Coronary artery (tissue), 2 donors: ENCODE data around the gene REEP6.
"Not testable (repeated sequence)": the region's sequence is repeated elsewhere in the genome, so short reads cannot be mapped to it uniquely, and the experiment has no call there.

Experiments
- DNase-seq: peaks from one replicate; pipeline ENCODE4 v3.0.0-alpha.2; 2017; ENCODE audit warnings: low spot score
- H3K27ac ChIP-seq, 2 donors: fragments of 200-600 bp; sonication (generic); one replicate each; pipeline ENCODE4 v1.5.1; 2016 to 2019
- H3K4me3 ChIP-seq: fragments of 200-600 bp; sonication (generic); 2 replicates; pipeline ENCODE4 v1.5.1; 2016; ENCODE audit warnings: mild to moderate bottlenecking, moderate library complexity
- TF ChIP-seq, protein P1 (sequence below): fragments of 200-600 bp; sonication (generic); IDR thresholded peaks from one replicate; pipeline ENCODE4 v1.5.1; 2019; ENCODE audit warnings: antibody characterized with exemption

Gene REEP6

DNA sequence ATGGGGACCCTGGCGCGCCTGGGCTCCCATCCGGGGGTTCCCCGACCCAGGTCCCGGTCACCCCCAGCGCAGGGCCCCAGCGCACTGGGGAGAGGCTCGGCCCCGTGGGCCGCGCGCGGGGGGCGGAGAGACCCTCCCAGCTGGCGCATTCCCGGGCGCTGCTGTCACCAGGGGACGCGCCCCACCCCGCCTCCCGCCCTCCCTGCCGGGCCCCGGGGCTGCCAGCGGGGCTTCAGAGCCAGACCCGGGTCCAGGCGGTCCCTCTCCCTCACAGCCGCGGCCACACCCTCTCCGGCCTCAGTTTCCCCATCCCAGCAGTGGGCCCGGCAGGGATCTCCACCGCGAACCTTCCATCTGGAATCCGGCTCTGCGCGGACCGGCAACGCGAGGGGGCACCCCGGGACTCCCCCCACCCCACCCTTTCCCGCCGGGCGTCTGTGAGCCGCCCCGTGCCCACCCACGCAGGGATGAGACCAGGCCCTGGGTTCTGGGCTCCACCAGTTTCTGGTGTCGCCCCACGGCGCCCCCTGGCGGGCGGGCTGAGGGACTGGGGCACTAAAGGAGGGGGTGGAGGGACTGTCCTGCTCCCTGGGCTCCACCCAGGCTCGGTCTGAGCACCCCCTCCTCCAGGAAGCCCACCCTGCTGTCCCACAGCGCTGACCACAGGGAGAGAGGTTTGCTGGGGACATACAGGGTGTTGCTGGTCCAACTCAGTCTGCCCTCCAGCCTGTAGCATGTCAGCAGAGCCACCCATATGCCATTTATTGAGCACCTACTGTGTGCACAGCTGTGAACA lies 22.7 kb downstream of the REEP6 start:
- peak overlapping the region; percentile 81 for H3K4me3 ChIP-seq
- peak overlapping the region; percentile 30 to 86 for H3K27ac ChIP-seq
- TF ChIP-seq, protein P1, sequence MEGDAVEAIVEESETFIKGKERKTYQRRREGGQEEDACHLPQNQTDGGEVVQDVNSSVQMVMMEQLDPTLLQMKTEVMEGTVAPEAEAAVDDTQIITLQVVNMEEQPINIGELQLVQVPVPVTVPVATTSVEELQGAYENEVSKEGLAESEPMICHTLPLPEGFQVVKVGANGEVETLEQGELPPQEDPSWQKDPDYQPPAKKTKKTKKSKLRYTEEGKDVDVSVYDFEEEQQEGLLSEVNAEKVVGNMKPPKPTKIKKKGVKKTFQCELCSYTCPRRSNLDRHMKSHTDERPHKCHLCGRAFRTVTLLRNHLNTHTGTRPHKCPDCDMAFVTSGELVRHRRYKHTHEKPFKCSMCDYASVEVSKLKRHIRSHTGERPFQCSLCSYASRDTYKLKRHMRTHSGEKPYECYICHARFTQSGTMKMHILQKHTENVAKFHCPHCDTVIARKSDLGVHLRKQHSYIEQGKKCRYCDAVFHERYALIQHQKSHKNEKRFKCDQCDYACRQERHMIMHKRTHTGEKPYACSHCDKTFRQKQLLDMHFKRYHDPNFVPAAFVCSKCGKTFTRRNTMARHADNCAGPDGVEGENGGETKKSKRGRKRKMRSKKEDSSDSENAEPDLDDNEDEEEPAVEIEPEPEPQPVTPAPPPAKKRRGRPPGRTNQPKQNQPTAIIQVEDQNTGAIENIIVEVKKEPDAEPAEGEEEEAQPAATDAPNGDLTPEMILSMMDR: peak; percentile 44
- DNase-seq: no peak

GRCh38 chr19:1514295-1514661 lies 23.3 kb downstream of the REEP6 start:
- H3K4me3 ChIP-seq: no peak overlapping the region
- TF ChIP-seq, protein P1: no peak
- no peak for DNase-seq
- peak overlapping the region in 1 of 2 donors; percentile 86 for H3K27ac ChIP-seq

DNA sequence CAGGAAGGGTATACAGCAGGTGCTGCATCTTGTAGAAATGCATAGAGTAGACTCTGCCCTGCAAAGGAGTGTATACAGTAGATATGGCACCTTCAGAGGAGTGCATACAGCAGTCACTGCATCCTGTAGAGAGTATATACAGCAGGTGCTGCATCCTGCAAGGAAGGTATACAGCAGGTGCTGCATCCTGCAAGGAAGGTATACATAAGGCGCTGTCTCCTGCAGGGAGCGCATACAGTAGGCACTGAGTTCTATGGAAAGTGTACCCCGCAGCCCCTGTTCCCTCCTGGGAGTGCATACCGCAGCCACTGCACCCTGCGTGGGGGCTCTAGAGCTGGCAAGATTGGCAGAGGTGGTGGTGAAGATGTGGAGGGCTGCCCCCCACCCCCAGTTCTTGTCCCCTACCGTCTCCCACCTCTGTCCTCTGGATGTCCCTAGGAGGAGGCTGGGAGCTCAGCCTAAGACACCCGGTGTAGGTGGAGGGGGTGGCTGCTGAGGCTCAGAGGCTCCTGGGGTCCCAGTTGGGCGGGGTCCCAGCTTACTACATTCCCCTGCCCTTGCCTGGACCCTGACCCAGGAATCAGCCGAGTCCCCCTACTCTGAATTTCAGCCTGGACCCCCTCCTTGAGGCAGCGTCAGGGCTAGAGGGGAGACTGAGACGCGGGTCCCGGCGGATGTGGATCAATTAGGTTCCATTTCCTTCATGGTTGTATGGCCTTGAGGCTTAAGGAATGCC lies 24.2 kb downstream of the REEP6 start:
- no peak overlapping the region for H3K4me3 ChIP-seq
- no peak overlapping the region for H3K27ac ChIP-seq
- TF ChIP-seq, protein P1: no peak
- DNase-seq: no peak

DNA sequence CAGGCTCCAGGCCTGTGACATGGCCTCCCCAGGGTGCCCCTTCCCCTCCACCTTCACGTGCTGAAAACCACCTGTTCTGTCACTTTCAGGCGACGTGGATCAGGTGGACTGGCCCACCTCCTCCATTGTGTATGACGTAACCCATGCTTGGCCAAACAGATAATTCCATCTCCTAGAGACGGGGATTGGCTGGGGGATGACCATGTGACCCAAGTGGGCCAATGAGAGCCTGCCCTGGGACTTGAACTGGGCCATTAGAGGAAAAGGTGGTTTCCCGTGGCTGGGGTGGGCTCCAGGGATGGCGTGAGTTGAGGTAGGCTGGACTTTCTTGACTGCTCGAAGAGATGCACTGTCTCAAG lies 25.4 kb downstream of the REEP6 start:
- no peak for DNase-seq
- H3K4me3 ChIP-seq: no peak overlapping the region
- TF ChIP-seq, protein P1: no peak
- no peak overlapping the region for H3K27ac ChIP-seq

DNA sequence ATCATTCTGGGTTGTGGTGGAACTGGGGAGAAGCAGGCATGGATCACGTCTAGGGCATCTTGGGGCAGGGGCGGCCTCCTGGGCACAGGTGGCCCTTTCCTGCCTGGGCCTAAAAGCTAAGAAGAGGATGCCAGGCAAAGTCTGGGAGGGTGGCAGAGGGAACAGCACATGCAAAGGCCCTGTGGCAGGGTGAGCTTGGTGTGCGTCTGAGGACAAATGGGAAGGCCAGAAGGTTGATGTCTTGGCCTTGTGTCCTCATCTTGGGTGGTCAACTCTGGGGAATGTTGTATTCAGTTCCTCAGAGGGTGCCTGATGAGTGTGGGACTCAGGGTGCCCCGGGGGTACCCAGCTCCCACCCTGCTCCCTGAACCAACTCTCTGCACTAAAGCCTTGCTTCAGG lies 27.5 kb downstream of the REEP6 start:
- no peak for DNase-seq
- TF ChIP-seq, protein P1: no peak
- Histone ChIP-seq H3K4me3 (no peak overlapping the region), H3K27ac (no peak overlapping the region)

DNA sequence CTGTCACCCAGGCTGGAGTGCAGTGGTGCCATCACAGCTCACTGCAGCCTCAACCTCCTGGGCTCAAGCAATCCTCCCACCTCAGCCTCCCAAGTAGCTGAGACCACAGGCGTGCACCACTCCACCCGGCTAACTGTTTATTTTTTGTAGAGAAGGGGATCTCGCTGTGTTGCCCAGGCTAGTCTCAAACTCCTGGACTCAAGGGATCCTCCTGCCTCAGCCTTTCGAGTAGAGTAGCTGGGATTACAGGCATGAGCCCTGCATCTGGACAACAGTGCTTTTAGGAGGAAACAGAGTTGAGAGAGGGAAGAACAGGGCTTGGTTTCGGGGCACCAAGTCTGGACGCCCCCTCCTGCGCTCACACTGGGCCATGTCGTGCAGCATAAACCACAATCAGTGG lies 28.8 kb downstream of the REEP6 start:
- not testable (repeated sequence) for DNase-seq, H3K27ac ChIP-seq, H3K4me3 ChIP-seq

DNA sequence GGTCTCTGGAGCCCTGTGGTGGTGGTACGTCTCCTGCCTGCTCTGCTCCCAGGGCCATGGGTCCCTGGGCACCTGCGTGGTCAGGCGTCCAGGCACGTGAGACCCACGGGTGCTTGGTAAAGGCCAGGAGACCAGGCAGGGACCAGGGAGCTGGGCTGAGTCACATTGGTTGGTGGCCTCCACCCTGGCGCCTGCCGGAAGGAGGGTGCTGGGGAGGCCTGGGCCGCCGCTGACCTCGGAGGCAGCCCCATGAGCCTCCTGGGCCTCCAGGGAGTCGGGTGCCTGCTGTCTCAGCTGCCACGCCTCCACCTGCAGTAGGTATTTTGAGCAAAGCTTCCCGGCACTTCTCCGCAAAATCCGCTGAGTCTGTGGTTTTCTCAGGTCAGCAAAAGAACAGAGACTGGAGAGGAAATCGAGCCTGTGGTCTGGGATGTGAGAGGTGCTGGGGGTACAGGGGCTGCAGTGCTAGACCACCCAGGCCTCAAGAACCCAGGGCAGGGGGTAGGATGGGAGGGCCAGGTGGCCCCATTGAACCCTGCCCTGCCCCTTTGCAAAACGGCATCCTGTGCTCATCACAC lies 29.3 kb downstream of the REEP6 start:
- TF ChIP-seq, protein P1: no peak
- no peak for DNase-seq
- H3K27ac ChIP-seq: no peak overlapping the region
- no peak overlapping the region for H3K4me3 ChIP-seq
